ENCODE measurements around the gene EDNRA. TPM values are rescaled to one million over a fixed set of nuclear protein-coding genes. Genes with fewer than 3 reads are reported as not detected.
A peak's percentile ranks its signal among the peaks of the same experiment; 100 is the strongest.

The EDNRA gene
- total RNA-seq, 4 donors from 2014 or later, result 3.4 to 18.7 (median 7.7) TPM

DNA sequence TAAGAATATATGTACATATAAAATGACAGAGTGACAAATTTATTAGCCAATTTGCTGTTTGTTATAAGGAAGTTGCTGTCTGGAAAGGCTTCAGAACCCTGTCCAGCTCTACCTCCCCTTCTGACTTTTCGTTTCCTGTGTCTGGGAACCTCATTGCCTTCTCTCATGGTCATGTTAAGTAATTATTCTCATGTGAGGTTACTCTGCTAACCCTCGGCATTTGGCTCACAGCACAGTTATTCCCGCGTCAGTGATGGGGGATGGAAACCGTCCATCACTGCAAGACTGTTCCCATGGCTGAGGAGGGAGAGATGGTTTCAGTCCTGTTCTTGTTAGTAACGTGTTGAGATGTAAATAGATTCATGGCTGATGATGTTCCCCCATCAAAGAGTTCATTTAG is 11.9 kb downstream of the EDNRA start:
- Histone ChIP-seq H3K4me3 (no peak overlapping the region), H3K4me1 (no peaks in the 10 kb centered on the region), H3K27ac (no peak overlapping the region), H3K36me3 (no peaks in the 10 kb centered on the region), H3K9me3 (no peaks in the 10 kb centered on the region), H3K27me3 (no peaks in the 10 kb centered on the region)
- WGBS, 2 donors (ENCODE audit: low coverage in 1 of 2), result 10 to 22% methylated on average over 2 to 6 of the region's 6 CpGs
- peak; percentile 31 for ATAC-seq
- TF ChIP-seq POLR2AphosphoS5 (IDR thresholded peaks at IDR 0.05), result peak; percentile 28
- TF ChIP-seq EP300 (IDR thresholded peaks at IDR 0.05), result no peak

DNA sequence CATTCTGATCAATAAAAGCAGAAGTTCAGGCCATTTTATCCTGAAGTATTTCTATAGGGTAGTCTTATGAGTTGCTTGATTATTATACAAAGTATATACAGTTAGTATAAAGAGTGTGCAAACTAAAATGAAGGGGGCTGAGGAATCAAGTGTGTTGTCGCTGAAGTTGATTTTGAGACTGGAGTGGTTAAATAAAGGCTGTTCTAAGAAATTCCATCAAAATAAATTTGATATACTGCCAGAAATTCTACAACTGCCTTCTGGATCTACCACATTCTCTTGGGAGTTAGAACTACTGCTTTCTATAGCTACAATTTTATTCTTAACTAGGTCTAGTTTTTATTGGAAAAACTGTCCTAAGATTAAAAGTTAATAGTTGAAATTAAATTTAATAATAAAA is 12.4 kb downstream of the EDNRA start:
- Histone ChIP-seq H3K27me3 (no peaks in the 10 kb centered on the region), H3K4me3 (no peak overlapping the region), H3K36me3 (no peaks in the 10 kb centered on the region), H3K4me1 (no peaks in the 10 kb centered on the region), H3K27ac (no peak overlapping the region), H3K9me3 (no peaks in the 10 kb centered on the region)
- no peak for TF ChIP-seq POLR2AphosphoS5 (IDR thresholded peaks at IDR 0.05)
- no peak for TF ChIP-seq POLR2A (IDR thresholded peaks at IDR 0.05)
- TF ChIP-seq EP300 (IDR thresholded peaks at IDR 0.05), result no peak
- TF ChIP-seq, protein P1, sequence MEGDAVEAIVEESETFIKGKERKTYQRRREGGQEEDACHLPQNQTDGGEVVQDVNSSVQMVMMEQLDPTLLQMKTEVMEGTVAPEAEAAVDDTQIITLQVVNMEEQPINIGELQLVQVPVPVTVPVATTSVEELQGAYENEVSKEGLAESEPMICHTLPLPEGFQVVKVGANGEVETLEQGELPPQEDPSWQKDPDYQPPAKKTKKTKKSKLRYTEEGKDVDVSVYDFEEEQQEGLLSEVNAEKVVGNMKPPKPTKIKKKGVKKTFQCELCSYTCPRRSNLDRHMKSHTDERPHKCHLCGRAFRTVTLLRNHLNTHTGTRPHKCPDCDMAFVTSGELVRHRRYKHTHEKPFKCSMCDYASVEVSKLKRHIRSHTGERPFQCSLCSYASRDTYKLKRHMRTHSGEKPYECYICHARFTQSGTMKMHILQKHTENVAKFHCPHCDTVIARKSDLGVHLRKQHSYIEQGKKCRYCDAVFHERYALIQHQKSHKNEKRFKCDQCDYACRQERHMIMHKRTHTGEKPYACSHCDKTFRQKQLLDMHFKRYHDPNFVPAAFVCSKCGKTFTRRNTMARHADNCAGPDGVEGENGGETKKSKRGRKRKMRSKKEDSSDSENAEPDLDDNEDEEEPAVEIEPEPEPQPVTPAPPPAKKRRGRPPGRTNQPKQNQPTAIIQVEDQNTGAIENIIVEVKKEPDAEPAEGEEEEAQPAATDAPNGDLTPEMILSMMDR (IDR thresholded peaks at IDR 0.05), result no peak
- no peak for ATAC-seq
- 64 to 73% methylated on average over 1 of the region's 1 CpG for WGBS, 2 donors (ENCODE audit: low coverage in 1 of 2)

DNA sequence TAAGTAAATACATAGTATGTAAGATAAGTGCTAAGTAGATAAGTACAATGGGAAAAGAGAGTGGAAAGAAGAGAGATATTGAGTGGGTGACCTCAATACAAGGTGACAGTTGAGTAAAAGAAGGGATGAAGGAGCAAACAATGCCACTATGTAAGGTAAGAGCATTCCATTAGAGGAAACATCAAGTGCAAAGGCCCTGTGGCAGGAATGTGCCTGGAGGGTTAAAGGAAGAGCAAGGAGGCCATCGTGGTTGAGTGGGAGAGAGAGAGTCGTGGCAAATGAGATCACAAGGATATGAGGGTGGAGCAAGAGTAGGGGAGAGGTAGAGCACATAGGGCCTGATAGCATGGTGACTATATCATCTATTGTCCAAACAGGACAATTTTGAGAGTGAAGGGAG is 13.4 kb downstream of the EDNRA start:
- Histone ChIP-seq H3K27ac (no peak overlapping the region), H3K9me3 (no peaks in the 10 kb centered on the region), H3K4me3 (no peak overlapping the region), H3K4me1 (no peaks in the 10 kb centered on the region), H3K27me3 (no peaks in the 10 kb centered on the region), H3K36me3 (no peaks in the 10 kb centered on the region)
- no peak for ATAC-seq
- TF ChIP-seq, protein P1 (IDR thresholded peaks at IDR 0.05), result no peak
- TF ChIP-seq EP300 (IDR thresholded peaks at IDR 0.05) (no peak), POLR2A (IDR thresholded peaks at IDR 0.05) (no peak), POLR2AphosphoS5 (IDR thresholded peaks at IDR 0.05) (no peak)
- 60% methylated on average over 1 to 2 of the region's 2 CpGs for WGBS, 2 donors (ENCODE audit: low coverage in 1 of 2)

DNA sequence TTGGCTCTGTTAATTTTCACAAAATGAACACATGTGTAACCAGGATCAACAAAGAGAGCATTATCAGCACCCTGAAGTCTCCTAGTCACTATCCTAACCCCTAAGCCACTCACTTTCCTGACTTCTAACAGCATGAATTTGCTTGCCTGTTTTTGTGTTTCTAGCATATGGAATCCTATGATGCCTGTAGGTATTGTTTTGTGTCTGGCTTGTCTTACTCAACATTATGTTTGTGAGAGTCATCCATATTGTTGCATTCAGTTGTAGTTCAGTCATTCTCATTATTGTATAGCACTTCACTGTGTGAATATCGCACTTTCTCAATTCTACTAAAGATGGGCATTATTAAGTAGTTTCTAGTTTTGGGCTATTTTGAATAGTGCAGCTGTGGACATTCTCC is 15.6 kb downstream of the EDNRA start:
- Histone ChIP-seq H3K27ac (no peak overlapping the region), H3K27me3 (no peaks in the 10 kb centered on the region), H3K36me3 (no peaks in the 10 kb centered on the region), H3K9me3 (no peaks in the 10 kb centered on the region), H3K4me1 (no peaks in the 10 kb centered on the region), H3K4me3 (no peak overlapping the region)
- no peak for ATAC-seq
- TF ChIP-seq EP300 (IDR thresholded peaks at IDR 0.05) (no peak), POLR2AphosphoS5 (IDR thresholded peaks at IDR 0.05) (no peak), POLR2A (IDR thresholded peaks at IDR 0.05) (no peak)
- TF ChIP-seq, protein P1 (IDR thresholded peaks at IDR 0.05), result no peak
- 100% methylated on average over 1 of the region's 1 CpG for WGBS, 2 donors (ENCODE audit: low coverage in 1 of 2)

DNA sequence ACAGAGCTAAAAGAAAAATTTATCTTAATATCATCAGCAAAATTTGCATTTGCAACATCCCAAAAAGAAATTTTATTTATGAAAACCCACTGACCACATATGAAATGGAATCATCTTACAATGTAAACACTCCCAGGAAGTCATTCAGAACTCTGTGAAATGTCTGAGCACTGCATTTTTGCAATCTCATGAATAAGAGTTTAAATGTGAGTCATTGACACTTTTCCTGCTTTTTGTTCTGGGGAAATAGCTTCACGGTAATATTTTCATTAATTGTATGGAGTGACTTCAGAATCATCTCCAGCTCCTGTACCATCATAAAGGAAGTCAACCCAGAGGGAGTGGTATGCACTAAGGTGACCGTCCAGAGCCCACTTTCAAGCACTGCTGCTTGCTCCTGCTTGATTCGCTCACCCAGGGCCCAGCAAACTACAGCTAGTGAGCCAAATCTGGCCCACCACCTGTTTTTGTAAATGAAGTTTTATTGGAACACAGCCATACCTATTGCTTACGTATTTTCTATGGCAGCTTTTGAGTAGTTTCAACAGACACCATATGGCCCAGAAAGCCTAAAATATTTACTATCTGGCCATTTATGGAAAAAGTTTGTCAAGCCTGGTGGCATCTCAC is 17.2 kb downstream of the EDNRA start:
- TF ChIP-seq EP300 (IDR thresholded peaks at IDR 0.05), result no peak
- TF ChIP-seq POLR2AphosphoS5 (IDR thresholded peaks at IDR 0.05), result no peak
- no peak for TF ChIP-seq POLR2A (IDR thresholded peaks at IDR 0.05)
- TF ChIP-seq, protein P1 (IDR thresholded peaks at IDR 0.05), result no peak
- no peaks in the 10 kb centered on the region for H3K9me3 ChIP-seq
- no peaks in the 10 kb centered on the region for H3K27me3 ChIP-seq
- no peak for ATAC-seq
- H3K4me3 ChIP-seq, result no peak overlapping the region
- H3K4me1 ChIP-seq, result no peaks in the 10 kb centered on the region
- WGBS, 2 donors (ENCODE audit: low coverage in 1 of 2), result 65 to 70% methylated on average over 4 of the region's 4 CpGs
- H3K27ac ChIP-seq, result no peak overlapping the region
- H3K36me3 ChIP-seq, result no peaks in the 10 kb centered on the region
